Activated naive CD8-positive, alpha-beta T cell treated with anti-CD3 and anti-CD28 coated beads, Interleukin-2, amount 50 U/mL, for 24 hours (primary cell): ENCODE results near the gene ATF6.
"Not testable (repeated sequence)": the region's sequence is repeated elsewhere in the genome, so short reads cannot be mapped to it uniquely, and the experiment has no call there.

Experiments
- ATAC-seq: fragments of 150-1000 bp; cut with Tn5 transposase; one replicate; pipeline ENCODE4 v1.10.0; 2021
- DNase-seq: peaks from one replicate; pipeline ENCODE4 v3.0.0; 2021
- H3K27ac Mint-ChIP-seq: one replicate; pipeline ENCODE4 v1.8.0; 2021; ENCODE audit warnings: mild to moderate bottlenecking, mixed read lengths
- H3K27me3 Mint-ChIP-seq: one replicate; pipeline ENCODE4 v1.8.0; 2021; ENCODE audit warnings: mixed read lengths
- H3K36me3 Mint-ChIP-seq: one replicate; pipeline ENCODE4 v1.8.0; 2021; ENCODE audit warnings: low read depth, mixed read lengths
- H3K4me1 Mint-ChIP-seq: one replicate; pipeline ENCODE4 v1.8.0; 2021; ENCODE audit warnings: mixed read lengths
- H3K4me3 Mint-ChIP-seq: one replicate; pipeline ENCODE4 v1.8.0; 2021; ENCODE audit warnings: mild to moderate bottlenecking, moderate library complexity, mixed read lengths
- H3K9me3 Mint-ChIP-seq: one replicate; pipeline ENCODE4 v1.8.0; 2021; ENCODE audit warnings: mixed read lengths

Gene ATF6

GRCh38 chr1:161820914-161821313 lies 54.8 kb downstream of the ATF6 start:
- DNase-seq (no peak), ATAC-seq (no peak)
- peaks cover 44% of the 10 kb centered on the region for H3K36me3 Mint-ChIP-seq
- no peaks in the 10 kb centered on the region for H3K9me3 Mint-ChIP-seq
- no peak overlapping the region for H3K27ac Mint-ChIP-seq
- H3K4me1 Mint-ChIP-seq: no peaks in the 10 kb centered on the region
- H3K4me3 Mint-ChIP-seq: no peak overlapping the region
- no peaks in the 10 kb centered on the region for H3K27me3 Mint-ChIP-seq

- no peak for ATAC-seq
- DNase-seq: no peak
- Mint-ChIP-seq H3K4me3 (no peak overlapping the region), H3K36me3 (peaks cover 61% of the 10 kb centered on the region), H3K27me3 (no peaks in the 10 kb centered on the region), H3K9me3 (peaks cover 9% of the 10 kb centered on the region), H3K27ac (no peak overlapping the region), H3K4me1 (no peaks in the 10 kb centered on the region)
Measured at GRCh38 chr1:161824618-161825017, 58.5 kb downstream of the ATF6 start.

- no peak for ATAC-seq
- Mint-ChIP-seq H3K27me3 (no peaks in the 10 kb centered on the region), H3K9me3 (peaks cover 9% of the 10 kb centered on the region), H3K36me3 (peaks cover 66% of the 10 kb centered on the region), H3K27ac (no peak overlapping the region), H3K4me1 (no peaks in the 10 kb centered on the region), H3K4me3 (no peak overlapping the region)
- DNase-seq: no peak
Measured at GRCh38 chr1:161825831-161826230, 59.7 kb downstream of the ATF6 start.

DNA sequence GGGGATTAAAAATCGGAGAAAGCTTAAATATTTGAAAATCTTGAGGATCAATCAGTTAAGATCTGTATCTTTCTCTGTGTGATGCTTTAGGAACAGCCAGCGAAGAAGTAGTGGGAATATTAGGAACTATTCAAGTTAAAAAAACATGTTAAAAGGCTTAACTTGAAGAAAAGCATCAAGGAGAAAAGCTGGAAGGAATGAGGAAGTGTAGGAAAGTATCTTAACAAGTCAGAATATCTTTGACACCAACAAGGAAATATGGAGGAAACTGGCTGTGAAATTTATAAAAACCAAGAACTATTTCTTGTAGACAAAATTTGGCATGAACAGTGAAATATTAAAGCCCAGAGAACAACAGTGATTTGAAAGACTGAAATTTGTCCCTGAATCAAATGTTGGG lies 60.4 kb downstream of the ATF6 start:
- H3K9me3 Mint-ChIP-seq: peaks cover 9% of the 10 kb centered on the region
- H3K36me3 Mint-ChIP-seq: peaks cover 64% of the 10 kb centered on the region

DNA sequence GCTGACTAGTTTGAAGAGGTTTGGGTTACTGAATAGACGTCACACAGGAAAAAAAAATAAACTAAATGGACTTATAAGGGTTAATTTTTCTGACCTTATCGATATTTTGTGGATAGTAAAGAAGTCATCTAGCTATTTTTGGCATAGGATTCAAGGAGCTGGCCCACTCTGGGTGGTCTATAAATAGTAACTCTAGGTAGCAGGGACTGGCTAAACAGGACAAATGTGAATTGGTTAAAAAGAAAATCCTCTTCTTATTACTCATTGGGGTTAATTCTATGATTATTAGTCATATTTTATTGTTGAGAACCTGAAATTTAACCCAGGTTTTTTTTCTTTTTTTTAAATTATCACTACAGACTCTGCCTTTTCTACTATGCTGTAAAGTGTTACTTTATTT lies 61.7 kb downstream of the ATF6 start:
- Mint-ChIP-seq H3K4me3 (no peak overlapping the region), H3K9me3 (peaks cover 9% of the 10 kb centered on the region), H3K4me1 (no peaks in the 10 kb centered on the region), H3K27ac (no peak overlapping the region), H3K27me3 (no peaks in the 10 kb centered on the region), H3K36me3 (peaks cover 57% of the 10 kb centered on the region)
- ATAC-seq: no peak
- DNase-seq: no peak

More for the DNA sequence above, 60.4 kb downstream of the ATF6 start:
- H3K27ac Mint-ChIP-seq: no peak overlapping the region
- no peaks in the 10 kb centered on the region for H3K4me1 Mint-ChIP-seq
- H3K4me3 Mint-ChIP-seq: no peak overlapping the region
- no peak for DNase-seq
- H3K27me3 Mint-ChIP-seq: no peaks in the 10 kb centered on the region
- no peak for ATAC-seq

DNA sequence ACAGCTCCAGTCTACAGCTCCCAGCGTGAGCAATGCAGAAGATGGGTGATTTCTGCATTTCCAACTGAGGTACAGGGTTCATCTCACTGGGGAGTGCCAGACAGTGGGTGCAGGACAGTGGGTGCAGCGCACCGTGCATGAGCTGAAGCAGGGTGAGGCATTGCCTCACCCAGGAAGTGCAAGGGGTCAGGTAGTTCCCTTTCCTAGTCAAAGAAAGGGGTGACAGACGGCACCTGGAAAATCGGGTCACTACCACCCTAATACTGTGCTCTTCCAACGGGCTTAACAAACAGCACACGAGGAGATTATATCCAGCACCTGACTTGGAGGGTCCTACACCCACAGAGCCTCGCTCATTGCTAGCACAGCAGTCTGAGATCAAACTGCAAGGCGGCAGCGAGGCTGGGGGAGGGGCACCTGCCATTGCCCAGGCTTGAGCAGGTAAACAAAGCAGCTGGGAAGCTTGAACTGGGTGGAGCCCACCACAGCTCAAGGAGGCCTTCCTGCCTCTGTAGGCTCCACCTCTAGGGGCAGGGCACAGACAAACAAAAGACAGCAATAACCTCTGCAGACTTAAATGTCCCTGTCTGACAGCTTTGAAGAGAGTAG lies 66.3 kb downstream of the ATF6 start:
- not testable (repeated sequence) for ATAC-seq, H3K27me3 Mint-ChIP-seq, H3K4me1 Mint-ChIP-seq, H3K27ac Mint-ChIP-seq, H3K4me3 Mint-ChIP-seq, DNase-seq
- peaks cover 13% of the 10 kb centered on the region for H3K9me3 Mint-ChIP-seq
- H3K36me3 Mint-ChIP-seq: peaks cover 51% of the 10 kb centered on the region

GRCh38 chr1:161834967-161835550 lies 68.9 kb downstream of the ATF6 start:
- DNase-seq (no peak), ATAC-seq (no peak)
- no peak overlapping the region for H3K4me3 Mint-ChIP-seq
- H3K27me3 Mint-ChIP-seq: no peaks in the 10 kb centered on the region
- peaks cover 4% of the 10 kb centered on the region for H3K9me3 Mint-ChIP-seq
- no peak overlapping the region for H3K27ac Mint-ChIP-seq
- H3K4me1 Mint-ChIP-seq: peaks cover 1% of the 10 kb centered on the region
- peaks cover 39% of the 10 kb centered on the region for H3K36me3 Mint-ChIP-seq

DNA sequence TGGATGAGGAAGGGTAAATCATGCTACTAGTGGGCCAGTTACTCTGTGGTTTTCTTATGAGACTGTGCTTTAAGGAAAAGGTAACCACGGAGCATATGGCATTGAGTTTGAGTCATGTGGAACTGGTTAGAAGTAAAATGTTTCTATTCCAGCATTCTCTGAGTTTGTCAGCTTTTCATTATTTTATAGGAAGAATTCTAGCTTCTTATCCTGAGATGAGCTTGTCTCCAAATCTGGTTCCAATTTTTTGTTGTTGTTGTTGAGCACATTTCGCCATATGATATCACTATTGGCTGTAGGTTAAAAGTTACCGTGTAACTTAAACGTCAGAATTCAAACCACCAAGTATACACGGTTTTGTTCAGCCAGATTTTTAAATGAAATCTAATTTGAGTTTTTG lies 69.9 kb downstream of the ATF6 start:
- Mint-ChIP-seq H3K4me1 (peaks cover 1% of the 10 kb centered on the region), H3K27me3 (no peaks in the 10 kb centered on the region), H3K27ac (no peak overlapping the region), H3K9me3 (peaks cover 4% of the 10 kb centered on the region), H3K36me3 (peaks cover 42% of the 10 kb centered on the region), H3K4me3 (no peak overlapping the region)
- no peak for ATAC-seq
- no peak for DNase-seq

DNA sequence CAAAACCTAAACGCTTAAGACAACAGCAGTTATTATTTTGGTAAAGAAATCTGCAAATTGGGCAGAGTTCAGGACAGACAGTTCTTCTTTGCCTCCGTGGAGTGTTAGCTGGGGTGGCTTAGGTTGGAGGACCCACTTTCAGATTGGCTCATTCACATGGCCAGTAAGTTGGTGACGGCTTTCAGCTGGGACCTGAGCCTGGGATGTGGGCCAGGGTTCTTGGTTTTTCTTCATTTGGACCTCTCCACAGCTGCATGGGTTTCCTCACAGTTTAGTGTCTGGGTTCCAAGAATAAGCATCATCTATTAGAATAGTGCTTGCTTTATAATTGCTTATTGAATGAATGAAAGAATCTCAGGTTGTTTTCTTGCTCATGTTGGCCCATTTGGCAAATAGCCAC lies 72.2 kb downstream of the ATF6 start:
- DNase-seq (no peak), ATAC-seq (no peak)
- Mint-ChIP-seq H3K4me3 (no peak overlapping the region), H3K27ac (no peak overlapping the region), H3K36me3 (peaks cover 53% of the 10 kb centered on the region), H3K4me1 (peaks cover 6% of the 10 kb centered on the region), H3K9me3 (peaks cover 2% of the 10 kb centered on the region), H3K27me3 (no peaks in the 10 kb centered on the region)

DNA sequence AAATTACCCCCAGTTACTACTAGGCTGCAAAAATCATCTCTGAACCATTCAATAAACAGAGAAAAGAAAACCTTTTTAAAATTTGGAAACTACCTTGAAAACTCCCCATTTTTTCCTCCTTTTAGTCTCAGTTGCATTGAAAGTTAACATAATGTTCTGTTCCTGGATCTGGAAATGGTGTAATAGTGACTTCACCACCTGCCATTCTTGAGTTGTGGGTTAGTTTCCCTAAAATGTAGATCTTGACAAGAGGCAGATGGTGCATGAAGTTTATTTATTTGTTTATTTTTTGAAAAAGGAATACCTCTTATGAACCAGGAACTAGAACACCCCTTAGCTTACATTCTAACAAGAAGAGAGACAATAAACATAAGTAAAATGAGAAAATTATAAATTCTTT lies 72.8 kb downstream of the ATF6 start:
- H3K4me3 Mint-ChIP-seq: no peak overlapping the region
- no peak overlapping the region for H3K27ac Mint-ChIP-seq
- DNase-seq: no peak
- H3K9me3 Mint-ChIP-seq: no peaks in the 10 kb centered on the region
- ATAC-seq: no peak
- peaks cover 6% of the 10 kb centered on the region for H3K4me1 Mint-ChIP-seq
- peaks cover 50% of the 10 kb centered on the region for H3K36me3 Mint-ChIP-seq
- H3K27me3 Mint-ChIP-seq: no peaks in the 10 kb centered on the region

- no peak overlapping the region for H3K27ac Mint-ChIP-seq
- H3K4me3 Mint-ChIP-seq: no peak overlapping the region
- peaks cover 49% of the 10 kb centered on the region for H3K36me3 Mint-ChIP-seq
- ATAC-seq: no peak
- H3K4me1 Mint-ChIP-seq: peaks cover 6% of the 10 kb centered on the region
- no peak for DNase-seq
- H3K9me3 Mint-ChIP-seq: no peaks in the 10 kb centered on the region
- H3K27me3 Mint-ChIP-seq: no peaks in the 10 kb centered on the region
Measured at GRCh38 chr1:161839591-161839990, 73.5 kb downstream of the ATF6 start.

DNA sequence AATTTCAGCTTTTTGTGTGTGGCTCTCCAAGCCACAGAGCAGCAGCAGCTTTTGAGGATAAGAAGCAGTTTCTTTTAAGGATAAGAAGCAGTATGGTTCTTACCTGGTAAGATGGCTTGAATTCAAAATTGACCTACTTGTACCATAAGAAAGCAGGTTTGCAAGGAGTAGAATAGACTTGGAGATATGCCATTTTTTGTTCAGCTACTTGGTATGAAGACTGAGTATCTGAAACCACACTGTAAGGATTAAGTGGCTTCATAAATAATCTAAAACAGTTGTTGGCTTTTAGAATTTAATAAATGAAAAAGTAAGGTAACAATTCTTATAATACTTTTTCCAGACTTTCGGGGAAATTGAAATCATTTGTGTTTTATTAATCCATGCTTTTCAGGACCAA lies 74.2 kb downstream of the ATF6 start:
- no peaks in the 10 kb centered on the region for H3K27me3 Mint-ChIP-seq
- DNase-seq: no peak
- H3K4me1 Mint-ChIP-seq: peaks cover 6% of the 10 kb centered on the region
- peaks cover 48% of the 10 kb centered on the region for H3K36me3 Mint-ChIP-seq
- no peak for ATAC-seq
- no peaks in the 10 kb centered on the region for H3K9me3 Mint-ChIP-seq
- no peak overlapping the region for H3K4me3 Mint-ChIP-seq
- no peak overlapping the region for H3K27ac Mint-ChIP-seq

- no peak for ATAC-seq
- Mint-ChIP-seq H3K36me3 (peaks cover 43% of the 10 kb centered on the region), H3K4me3 (no peak overlapping the region), H3K27ac (no peak overlapping the region), H3K9me3 (no peaks in the 10 kb centered on the region), H3K27me3 (no peaks in the 10 kb centered on the region), H3K4me1 (peaks cover 5% of the 10 kb centered on the region)
- no peak for DNase-seq
Measured at GRCh38 chr1:161843156-161843555, 77.0 kb downstream of the ATF6 start.

GRCh38 chr1:161844696-161845095 lies 78.6 kb downstream of the ATF6 start:
- DNase-seq (no peak), ATAC-seq (no peak)
- no peak overlapping the region for H3K4me3 Mint-ChIP-seq
- H3K9me3 Mint-ChIP-seq: no peaks in the 10 kb centered on the region
- H3K36me3 Mint-ChIP-seq: peaks cover 37% of the 10 kb centered on the region
- no peak overlapping the region for H3K27ac Mint-ChIP-seq
- peaks cover 12% of the 10 kb centered on the region for H3K4me1 Mint-ChIP-seq
- no peaks in the 10 kb centered on the region for H3K27me3 Mint-ChIP-seq

- no peaks in the 10 kb centered on the region for H3K9me3 Mint-ChIP-seq
- H3K27ac Mint-ChIP-seq: no peak overlapping the region
- no peaks in the 10 kb centered on the region for H3K27me3 Mint-ChIP-seq
- peaks cover 30% of the 10 kb centered on the region for H3K36me3 Mint-ChIP-seq
- H3K4me3 Mint-ChIP-seq: no peak overlapping the region
- ATAC-seq: no peak
- peaks cover 9% of the 10 kb centered on the region for H3K4me1 Mint-ChIP-seq
- no peak for DNase-seq
Measured at GRCh38 chr1:161848676-161849075, 82.6 kb downstream of the ATF6 start.

- peaks cover 9% of the 10 kb centered on the region for H3K4me1 Mint-ChIP-seq
- H3K9me3 Mint-ChIP-seq: no peaks in the 10 kb centered on the region
- no peak for DNase-seq
- H3K27ac Mint-ChIP-seq: no peak overlapping the region
- ATAC-seq: no peak
- H3K36me3 Mint-ChIP-seq: peaks cover 37% of the 10 kb centered on the region
- no peak overlapping the region for H3K4me3 Mint-ChIP-seq
- no peaks in the 10 kb centered on the region for H3K27me3 Mint-ChIP-seq
Measured at GRCh38 chr1:161849518-161849917, 83.4 kb downstream of the ATF6 start.
